DOHH2 (cell line): Measurements from ENCODE around the gene CHPF2.

Source experiments
- H3F3A ChIP-seq: fragments of 200-600 bp; sonication (generic), shearing (Covaris generic); 2 replicates; pipeline ENCODE4 v1.6.0; 2016; ENCODE audit warnings: antibody characterized with exemption, mild to moderate bottlenecking; ENCODE audit not compliant: control insufficient read depth, insufficient read depth
- H3K27ac ChIP-seq: fragments of 200-600 bp; sonication (generic); 2 replicates; pipeline ENCODE4 v1.5.1; 2014; ENCODE audit warnings: low read depth, mild to moderate bottlenecking, low read length, moderate library complexity
- H3K27me3 ChIP-seq: fragments of 200-600 bp; sonication (generic); 2 replicates; pipeline ENCODE4 v1.6.1; 2014; ENCODE audit warnings: mild to moderate bottlenecking, low read length, mixed read lengths; ENCODE audit not compliant: control insufficient read depth
- H3K36me3 ChIP-seq: fragments of 200-600 bp; sonication (generic); 2 replicates; pipeline ENCODE4 v1.6.1; 2014; ENCODE audit warnings: mild to moderate bottlenecking, low read length, moderate library complexity, mixed read lengths; ENCODE audit not compliant: control insufficient read depth
- H3K4me1 ChIP-seq: fragments of 200-600 bp; sonication (generic); 2 replicates; pipeline ENCODE4 v1.6.1; 2014; ENCODE audit warnings: mild to moderate bottlenecking, low read length, mixed read lengths; ENCODE audit not compliant: control insufficient read depth
- H3K4me2 ChIP-seq: fragments of 200-600 bp; sonication (generic); 2 replicates; pipeline ENCODE4 v1.6.0; 2014; ENCODE audit warnings: mild to moderate bottlenecking, low read length, moderate library complexity
- H3K4me3 ChIP-seq: fragments of 200-600 bp; sonication (generic); 2 replicates; pipeline ENCODE4 v1.5.1; 2014; ENCODE audit warnings: mild to moderate bottlenecking, low read length, mixed read lengths
- H3K79me2 ChIP-seq: fragments of 200-600 bp; sonication (generic); 2 replicates; pipeline ENCODE4 v1.6.1; 2014; ENCODE audit warnings: mild to moderate bottlenecking, low read length, mixed read lengths; ENCODE audit not compliant: control insufficient read depth
- H3K9me2 ChIP-seq: fragments of 200-600 bp; sonication (generic); replicated peaks from 2 replicates; pipeline ENCODE4 v1.6.1; 2014; ENCODE audit warnings: mild to moderate bottlenecking, low read length, mixed read lengths; ENCODE audit not compliant: control insufficient read depth
- H3K9me3 ChIP-seq: fragments of 200-600 bp; sonication (generic); 2 replicates; pipeline ENCODE4 v1.6.1; 2014; ENCODE audit warnings: antibody characterized with exemption, low read length, mixed read lengths; ENCODE audit not compliant: control insufficient read depth, insufficient read depth
- H4K20me1 ChIP-seq: fragments of 200-600 bp; sonication (generic); 2 replicates; pipeline ENCODE4 v1.6.0; 2014; ENCODE audit warnings: low read depth, mild to moderate bottlenecking, antibody characterized with exemption, low read length, moderate library complexity; ENCODE audit not compliant: control insufficient read depth, insufficient read depth
- CTCF ChIP-seq: fragments of 200-600 bp; sonication (generic); IDR thresholded peaks from one replicate; pipeline ENCODE4 v1.5.1; 2014; ENCODE audit warnings: antibody characterized with exemption, mild to moderate bottlenecking, low read depth, low read length; ENCODE audit not compliant: poor library complexity, severe bottlenecking
- EZH2phosphoT487 ChIP-seq: fragments of 200-600 bp; sonication (generic); IDR thresholded peaks from 2 replicates; pipeline ENCODE4 v1.6.1; 2017; ENCODE audit warnings: borderline replicate concordance, mild to moderate bottlenecking, antibody characterized with exemption, low read length, moderate library complexity, mixed read lengths

CHPF2 gene

DNA sequence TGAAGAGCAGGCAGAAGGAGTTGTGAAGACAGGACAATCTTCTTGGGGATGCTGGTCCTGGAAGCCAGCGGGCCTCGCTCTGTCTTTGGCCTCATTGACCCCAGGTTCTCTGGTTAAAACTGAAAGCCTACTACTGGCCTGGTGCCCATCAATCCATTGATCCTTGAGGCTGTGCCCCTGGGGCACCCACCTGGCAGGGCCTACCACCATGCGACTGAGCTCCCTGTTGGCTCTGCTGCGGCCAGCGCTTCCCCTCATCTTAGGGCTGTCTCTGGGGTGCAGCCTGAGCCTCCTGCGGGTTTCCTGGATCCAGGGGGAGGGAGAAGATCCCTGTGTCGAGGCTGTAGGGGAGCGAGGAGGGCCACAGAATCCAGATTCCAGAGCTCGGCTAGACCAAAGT is 1.5 kb downstream of the CHPF2 start:
- Histone ChIP-seq H3K4me1 (peaks cover 28% of the 10 kb centered on the region), H3K27me3 (no peaks in the 10 kb centered on the region), H3K4me2 (peak overlapping the region; percentile 94), H4K20me1 (0 out of 2 replicates have a peak, but pooled peaks cover 7% of the 10 kb centered on the region), H3K9me2 (no peaks in the 10 kb centered on the region), H3F3A (peaks cover 4% of the 10 kb centered on the region; the same call in 1 of the 2 replicates), H3K79me2 (peaks cover 31% of the 10 kb centered on the region), H3K27ac (no peak overlapping the region), H3K36me3 (peaks cover 45% of the 10 kb centered on the region), H3K9me3 (no peaks in the 10 kb centered on the region), H3K4me3 (peak overlapping the region; percentile 85)
- TF ChIP-seq CTCF (no peak), EZH2phosphoT487 (no peak)

DNA sequence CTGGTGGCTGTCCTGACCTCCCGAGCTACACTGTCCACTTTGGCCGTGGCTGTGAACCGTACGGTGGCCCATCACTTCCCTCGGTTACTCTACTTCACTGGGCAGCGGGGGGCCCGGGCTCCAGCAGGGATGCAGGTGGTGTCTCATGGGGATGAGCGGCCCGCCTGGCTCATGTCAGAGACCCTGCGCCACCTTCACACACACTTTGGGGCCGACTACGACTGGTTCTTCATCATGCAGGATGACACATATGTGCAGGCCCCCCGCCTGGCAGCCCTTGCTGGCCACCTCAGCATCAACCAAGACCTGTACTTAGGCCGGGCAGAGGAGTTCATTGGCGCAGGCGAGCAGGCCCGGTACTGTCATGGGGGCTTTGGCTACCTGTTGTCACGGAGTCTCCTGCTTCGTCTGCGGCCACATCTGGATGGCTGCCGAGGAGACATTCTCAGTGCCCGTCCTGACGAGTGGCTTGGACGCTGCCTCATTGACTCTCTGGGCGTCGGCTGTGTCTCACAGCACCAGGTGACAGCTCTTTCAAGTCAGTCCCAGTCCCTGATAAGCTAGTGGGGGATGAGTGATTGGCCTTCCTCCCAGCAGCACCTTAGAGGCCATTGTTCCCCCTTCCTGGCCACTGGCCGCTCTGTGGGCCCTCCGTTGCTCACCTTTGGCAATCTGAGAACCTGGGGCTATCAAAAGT is 3.0 kb downstream of the CHPF2 start:
- H3K9me2 ChIP-seq = no peaks in the 10 kb centered on the region
- H3K4me2 ChIP-seq = no peak overlapping the region
- H3K27me3 ChIP-seq = no peaks in the 10 kb centered on the region
- H3K4me1 ChIP-seq = peaks cover 31% of the 10 kb centered on the region
- H3K79me2 ChIP-seq = peaks cover 31% of the 10 kb centered on the region
- H3K9me3 ChIP-seq = no peaks in the 10 kb centered on the region
- H3K27ac ChIP-seq = no peak overlapping the region
- H3F3A ChIP-seq = peaks cover 4% of the 10 kb centered on the region; the same call in 1 of the 2 replicates
- H3K4me3 ChIP-seq = no peak overlapping the region
- peaks cover 45% of the 10 kb centered on the region for H3K36me3 ChIP-seq
- no peak for TF ChIP-seq CTCF
- no peak for TF ChIP-seq EZH2phosphoT487
- 0 out of 2 replicates have a peak, but pooled peaks cover 7% of the 10 kb centered on the region for H4K20me1 ChIP-seq

DNA sequence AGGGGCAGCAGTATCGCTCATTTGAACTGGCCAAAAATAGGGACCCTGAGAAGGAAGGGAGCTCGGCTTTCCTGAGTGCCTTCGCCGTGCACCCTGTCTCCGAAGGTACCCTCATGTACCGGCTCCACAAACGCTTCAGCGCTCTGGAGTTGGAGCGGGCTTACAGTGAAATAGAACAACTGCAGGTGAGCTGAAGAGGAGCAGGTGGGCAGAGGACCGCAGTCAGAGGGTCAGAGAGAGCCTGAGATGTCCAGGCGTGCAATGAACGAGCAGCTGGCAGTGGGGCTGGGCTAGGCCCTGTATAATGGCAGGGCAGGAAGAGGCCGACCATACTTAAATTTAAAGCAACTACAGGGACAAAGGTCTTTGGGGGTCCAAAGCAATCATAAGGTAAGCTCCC is 4.1 kb downstream of the CHPF2 start:
- peaks cover 45% of the 10 kb centered on the region for H3K36me3 ChIP-seq
- no peaks in the 10 kb centered on the region for H3K27me3 ChIP-seq
- H3K27ac ChIP-seq = no peak overlapping the region
- peaks cover 31% of the 10 kb centered on the region for H3K79me2 ChIP-seq
- no peak overlapping the region for H3K4me2 ChIP-seq
- H3K4me3 ChIP-seq = no peak overlapping the region
- H3K9me3 ChIP-seq = no peaks in the 10 kb centered on the region
- H4K20me1 ChIP-seq = 0 out of 2 replicates have a peak, but pooled peaks cover 7% of the 10 kb centered on the region
- no peaks in the 10 kb centered on the region for H3K9me2 ChIP-seq
- peaks cover 28% of the 10 kb centered on the region for H3K4me1 ChIP-seq
- H3F3A ChIP-seq = no peaks in the 10 kb centered on the region
- TF ChIP-seq CTCF = no peak
- no peak for TF ChIP-seq EZH2phosphoT487
